HCT116 (cell line): Measurements from ENCODE around the gene ARPC1B. TPM values are rescaled to one million over a fixed set of nuclear protein-coding genes. Genes with fewer than 3 reads are reported as not detected.
A peak's percentile ranks its signal among the peaks of the same experiment; 100 is the strongest.

Experiments
- ATAC-seq: fragments of 200-7000 bp; cut with Tn5 transposase; 2 replicates; pipeline ENCODE4 v1.9.1; 2020; ENCODE audit warnings: mild to moderate bottlenecking, moderate library complexity
- BruUV-seq: library from RNA; stranded (reverse); fragments of 400-500 nt; replicated peaks from 2 replicates; lab custom pipeline; 2021; lab: Mats Ljungman, UMichigan
- CTCF ChIA-PET: fragments of 300-600 bp; sonication (Branson Sonifier 250); formaldehyde crosslinking; loops from one replicate; lab custom pipeline; 2021; ENCODE audit warnings: antibody characterized with exemption; lab: Charles Lee
- POLR2A ChIA-PET: fragments of 300-600, 350-600 bp; sonication (Branson Sonifier 250); formaldehyde crosslinking; loops from one replicate; lab custom pipeline; 2021; ENCODE audit warnings: antibody characterized with exemption; lab: Charles Lee
- RAD21 ChIA-PET, 2 experiments: fragments of 300-600 bp; sonication (Branson Sonifier 250); formaldehyde crosslinking; loops; one replicate each; lab custom pipeline; 2023; ENCODE audit warnings: low total read pairs in 2 of 2; ENCODE audit not compliant: uncharacterized antibody in 2 of 2, unreplicated experiment in 2 of 2, low non-redundant PET in 1 of 2; lab: Charles Lee
- DNase-seq: peaks from one replicate; pipeline ENCODE4 v3.0.0-alpha.2; 2010; ENCODE audit warnings: low read depth, low spot score
- H2AFZ ChIP-seq: fragments of 200-600 bp; shearing (Covaris generic), sonication (generic); 2 replicates; pipeline ENCODE4 v1.6.1; 2017; ENCODE audit warnings: low read depth, mixed run types, mixed read lengths, antibody characterized with exemption, low read length; ENCODE audit not compliant: poor library complexity, severe bottlenecking
- H3K27ac ChIP-seq: 2 replicates; pipeline ENCODE4 v1.5.1; 2012; ENCODE audit warnings: low read depth, low read length
- H3K27me3 ChIP-seq: fragments of 200-600 bp; sonication (generic); 2 replicates; pipeline ENCODE4 v1.6.1; 2016; ENCODE audit warnings: mixed run types, low read length, mixed read lengths; ENCODE audit not compliant: insufficient read depth
- H3K36me3 ChIP-seq, 2 experiments: fragments of 200-500 bp in 1 of 2; fragments of 200-600 bp in 1 of 2; sonication (Bioruptor generic) in 1 of 2; sonication (generic) in 1 of 2; 2 replicates each; pipeline versions ENCODE4 v1.5.1 to v1.6.1; 2014 to 2016; ENCODE audit warnings: low read length in 2 of 2, inconsistent platforms in 1 of 2, mixed read lengths in 1 of 2, mixed run types in 1 of 2; ENCODE audit not compliant: insufficient read depth in 2 of 2, control insufficient read depth in 1 of 2
- H3K4me1 ChIP-seq, 2 experiments: fragments of 200-600 bp in 1 of 2; sonication (generic) in 1 of 2; 2 replicates each; pipeline versions ENCODE4 v1.5.1 to v1.6.1; 2012 to 2017; ENCODE audit warnings: low read length in 2 of 2, inconsistent platforms in 1 of 2, mild to moderate bottlenecking in 1 of 2, mixed read lengths in 1 of 2, mixed run types in 1 of 2, moderate library complexity in 1 of 2; ENCODE audit not compliant: insufficient read depth in 2 of 2, control insufficient read depth in 1 of 2
- H3K4me2 ChIP-seq: fragments of 200-600 bp; sonication (generic); 2 replicates; pipeline ENCODE4 v1.6.1; 2017; ENCODE audit warnings: mixed run types, low read length, mixed read lengths
- H3K4me3 ChIP-seq, 2 experiments: fragments of 200-600 bp in 1 of 2; sonication (generic) in 1 of 2; replicated peaks in 1 of 2; 2 replicates each; pipeline ENCODE4 v1.5.1; 2011 to 2016; ENCODE audit warnings: low read length in 2 of 2, control low read depth in 1 of 2, low read depth in 1 of 2, mild to moderate bottlenecking in 1 of 2, mixed read lengths in 1 of 2, mixed run types in 1 of 2
- H3K79me2 ChIP-seq: fragments of 200-600 bp; sonication (generic); 2 replicates; pipeline ENCODE4 v1.6.1; 2017; ENCODE audit warnings: mild to moderate bottlenecking, mixed run types, low read length, moderate library complexity, mixed read lengths; ENCODE audit not compliant: insufficient read depth
- H3K9ac ChIP-seq: fragments of 200-600 bp; sonication (generic); 2 replicates; pipeline ENCODE4 v1.6.1; 2016; ENCODE audit warnings: low read length, mixed read lengths
- H3K9me2 ChIP-seq: fragments of 200-600 bp; sonication (generic), shearing (Covaris generic); 2 replicates; pipeline ENCODE4 v1.6.1; 2017; ENCODE audit warnings: mixed run types, mild to moderate bottlenecking, moderate library complexity; ENCODE audit not compliant: insufficient read depth
- H3K9me3 ChIP-seq, 2 experiments: fragments of 200-500 bp in 1 of 2; fragments of 200-600 bp in 1 of 2; sonication (Bioruptor generic) in 1 of 2; sonication (generic) in 1 of 2; 2 replicates each; pipeline ENCODE4 v1.6.1; 2014 to 2017; ENCODE audit warnings: low read length in 2 of 2, mixed read lengths in 2 of 2, inconsistent platforms in 1 of 2, low read depth in 1 of 2, mild to moderate bottlenecking in 1 of 2, mixed run types in 1 of 2, moderate library complexity in 1 of 2; ENCODE audit not compliant: control insufficient read depth in 1 of 2, insufficient read depth in 1 of 2
- H4K20me1 ChIP-seq: fragments of 200-600 bp; sonication (generic), shearing (Covaris generic); 2 replicates; pipeline ENCODE4 v1.6.1; 2017; ENCODE audit warnings: mixed run types, mild to moderate bottlenecking, moderate library complexity; ENCODE audit not compliant: insufficient read depth
- CTCF ChIP-seq, 3 experiments: fragments of 200-600 bp in 1 of 3; sonication (generic) in 1 of 3; IDR thresholded peaks in 2 of 3; conservative IDR thresholded peaks in 1 of 3; 2 replicates each; pipeline ENCODE4 v1.5.1; 2012 to 2017; ENCODE audit warnings: low read depth in 2 of 3, low read length in 2 of 3, antibody characterized with exemption in 1 of 3, borderline replicate concordance in 1 of 3, control low read depth in 1 of 3, mild to moderate bottlenecking in 1 of 3, mixed read lengths in 1 of 3, mixed run types in 1 of 3, moderate library complexity in 1 of 3; ENCODE audit not compliant: insufficient read depth in 1 of 3
- EZH2 ChIP-seq: fragments of 200-600 bp; sonication (generic); IDR thresholded peaks from 2 replicates; pipeline ENCODE4 v1.6.1; 2017; ENCODE audit warnings: antibody characterized with exemption, mixed run types
- JUND ChIP-seq: IDR thresholded peaks from 2 replicates; pipeline ENCODE4 v1.6.1; 2012
- POLR2AphosphoS5 ChIP-seq: IDR thresholded peaks from 2 replicates; pipeline ENCODE4 v1.6.1; 2011; ENCODE audit warnings: mild to moderate bottlenecking, low read depth, low read length, moderate library complexity
- RAD21 ChIP-seq: IDR thresholded peaks from 2 replicates; pipeline ENCODE4 v1.6.1; 2012; ENCODE audit warnings: low read depth, mild to moderate bottlenecking
- SIN3A ChIP-seq: IDR thresholded peaks from 2 replicates; pipeline ENCODE4 v1.6.1; 2012; ENCODE audit warnings: low read depth
- intact Hi-C: fragments of 100-400 bp; cut with micrococcal nuclease; formaldehyde crosslinking; loops from 2 replicates; pipeline ENCODE4 v1.10.0; 2022
- total RNA-seq: library from RNA; stranded (reverse); gene quantifications from one replicate; pipeline ENCODE4 v1.2.1, GENCODE V29; 2021; ENCODE audit not compliant: unreplicated experiment

The ARPC1B gene
- total RNA-seq, 1 experiment from 2014 or later = 192 TPM

- H3K27ac ChIP-seq = no peak overlapping the region
- H3K4me1 ChIP-seq = peaks cover 0 to 16% of the 10 kb centered on the region in 2 experiments; a peak in 1 of 4 replicates
- H3K4me3 ChIP-seq = no peak overlapping the region
- ChIA-PET RAD21 (no interaction called here), CTCF (no interaction called here), POLR2A (no interaction called here)
- H3K9me3 ChIP-seq = no peaks in the 10 kb centered on the region
- no TSS peak for BruUV-seq
- peaks cover 27 to 36% of the 10 kb centered on the region in 2 experiments for H3K36me3 ChIP-seq
- no peak overlapping the region for H2AFZ ChIP-seq
- no peak overlapping the region for H3K9ac ChIP-seq
- H3K4me2 ChIP-seq = no peak overlapping the region
- intact Hi-C loops = no loop called here
- H3K27me3 ChIP-seq = no peaks in the 10 kb centered on the region
- DNase-seq = no peak
- no peaks in the 10 kb centered on the region for H4K20me1 ChIP-seq
- peaks cover 6% of the 10 kb centered on the region; the same call in 1 of the 2 replicates for H3K79me2 ChIP-seq
- ATAC-seq = no peak
- no peak for TF ChIP-seq CTCF (IDR thresholded peaks at IDR 0.05 in 2 of 3, conservative IDR thresholded peaks at IDR 0.05 in 1 of 3; ENCODE audit: borderline replicate concordance in 1 of 3, insufficient read depth in 1 of 3, low read depth in 2 of 3, low read length in 2 of 3)
- no peak for TF ChIP-seq RAD21
- TF ChIP-seq EZH2 = no peak
- TF ChIP-seq JUND = 0 out of 2 replicates have a peak, but pooled peaks have one; percentile 12
- no peak for TF ChIP-seq SIN3A
- H3K9me2 ChIP-seq = no peaks in the 10 kb centered on the region
These were observed 19.6 kb downstream of the ARPC1B start for GRCh38 chr7:99394188-99394502.

GRCh38 chr7:99395616-99396327 is 21.2 kb downstream of the ARPC1B start:
- Histone ChIP-seq H3K36me3 (peaks cover 37 to 48% of the 10 kb centered on the region in 2 experiments), H3K4me3 (no peak overlapping the region), H3K4me2 (no peak overlapping the region), H3K27ac (no peak overlapping the region), H2AFZ (no peak overlapping the region), H3K9ac (no peak overlapping the region), H3K79me2 (peaks cover 8% of the 10 kb centered on the region; the same call in 1 of the 2 replicates), H3K9me3 (no peaks in the 10 kb centered on the region), H3K9me2 (no peaks in the 10 kb centered on the region), H3K27me3 (no peaks in the 10 kb centered on the region), H4K20me1 (no peaks in the 10 kb centered on the region), H3K4me1 (peaks cover 0 to 16% of the 10 kb centered on the region in 2 experiments; a peak in 1 of 4 replicates)
- ChIA-PET RAD21 (no interaction called here), POLR2A (no interaction called here), CTCF (no interaction called here)
- TF ChIP-seq CTCF (IDR thresholded peaks at IDR 0.05 in 2 of 3, conservative IDR thresholded peaks at IDR 0.05 in 1 of 3; ENCODE audit: borderline replicate concordance in 1 of 3, insufficient read depth in 1 of 3, low read depth in 2 of 3, low read length in 2 of 3) (peak in 1 of 3 experiments; percentile 9; a peak in 1 of 6 replicates), SIN3A (no peak), POLR2AphosphoS5 (peak; percentile 19; the same call in 1 of the 2 replicates)
- intact Hi-C loops = no loop called here
- ATAC-seq (no peak), DNase-seq (no peak)
- BruUV-seq = TSS peak; percentile 92
